Activated T-helper 9 cell treated with anti-CD3 and anti-CD28 coated beads, Interleukin-2, amount 50 U/mL, for 16 hours (primary cell): ENCODE measurements around the gene SENP8.

Experiments
- DNase-seq: peaks from one replicate; pipeline ENCODE4 v3.0.0-alpha.2; 2020; ENCODE audit warnings: low read depth

The SENP8 gene

GRCh38 chr15:72113347-72114031 is 4.7 kb upstream of the SENP8 start:
- DNase-seq = no peak

GRCh38 chr15:72116731-72117485 is 1.3 kb upstream of the SENP8 start:
- peak; percentile 4 for DNase-seq

- peak; percentile 54 for DNase-seq
Observed at GRCh38 chr15:72117486-72118016, 652 bp upstream of the SENP8 start.

GRCh38 chr15:72124218-72124617 is 6.0 kb downstream of the SENP8 start:
- no peak for DNase-seq

GRCh38 chr15:72127724-72128322 is 9.6 kb downstream of the SENP8 start:
- no peak for DNase-seq

- DNase-seq = no peak
Observed at GRCh38 chr15:72128359-72128758, 10.2 kb downstream of the SENP8 start.

- no peak for DNase-seq
Observed at GRCh38 chr15:72130272-72130671, 12.1 kb downstream of the SENP8 start.

- DNase-seq = no peak
Observed at GRCh38 chr15:72131922-72132321, 13.7 kb downstream of the SENP8 start.

GRCh38 chr15:72133211-72133610 is 15.0 kb downstream of the SENP8 start:
- DNase-seq = no peak

GRCh38 chr15:72135719-72136118 is 17.5 kb downstream of the SENP8 start:
- no peak for DNase-seq

- no peak for DNase-seq
Observed at GRCh38 chr15:72136170-72137051, 18.2 kb downstream of the SENP8 start.

GRCh38 chr15:72139667-72140066 is 21.5 kb downstream of the SENP8 start:
- no peak for DNase-seq

GRCh38 chr15:72140088-72140487 is 21.9 kb downstream of the SENP8 start:
- no peak for DNase-seq

- no peak for DNase-seq
Observed at GRCh38 chr15:72141171-72142084, 23.2 kb downstream of the SENP8 start.

GRCh38 chr15:72146221-72146620 is 28.0 kb downstream of the SENP8 start:
- no peak for DNase-seq

- no peak for DNase-seq
Observed at GRCh38 chr15:72146934-72147333, 28.7 kb downstream of the SENP8 start.

GRCh38 chr15:72147418-72147817 is 29.2 kb downstream of the SENP8 start:
- no peak for DNase-seq

GRCh38 chr15:72153269-72154000 is 35.2 kb downstream of the SENP8 start:
- no peak for DNase-seq

- DNase-seq = no peak
Observed at GRCh38 chr15:72154316-72154715, 36.1 kb downstream of the SENP8 start.

- DNase-seq = no peak
Observed at GRCh38 chr15:72155003-72155621, 36.9 kb downstream of the SENP8 start.
